A549 (cell line): ENCODE results near the gene FOLR1. TPM values are rescaled to one million over a fixed set of nuclear protein-coding genes. Genes with fewer than 3 reads are reported as not detected.
"Not testable (repeated sequence)": the region's sequence is repeated elsewhere in the genome, so short reads cannot be mapped to it uniquely, and the experiment has no call there.

Experiments
- ATAC-seq, 2 experiments: fragments of 200-7000 bp in 1 of 2; fragments of >200 bp in 1 of 2; cut with Nextera tagmentation in 1 of 2; cut with Tn5 transposase in 1 of 2; 3 replicates each; pipeline versions ENCODE4 v1.8.0 to v1.9.1; 2018 to 2020; ENCODE audit warnings: mild to moderate bottlenecking in 1 of 2, moderate library complexity in 1 of 2
- CTCF ChIA-PET: fragments of 300-600 bp; sonication (Branson Sonifier 250); formaldehyde crosslinking; extraction: SDS; loops from one replicate; lab custom pipeline; 2021; ENCODE audit warnings: antibody characterized with exemption, inconsistent platforms; lab: Yijun Ruan, JAX
- POLR2A ChIA-PET: fragments of 350-600 bp; formaldehyde crosslinking; extraction: SDS; loops from one replicate; lab custom pipeline; 2021; ENCODE audit warnings: antibody characterized with exemption, inconsistent platforms; lab: Yijun Ruan, JAX
- DNase-seq, 2 experiments: peaks; one replicate each; pipeline versions ENCODE4 v3.0.0 to v3.0.0-alpha.2; 2011 to 2016; ENCODE audit warnings: low read depth in 1 of 2, low spot score in 1 of 2
- FAIRE-seq: peaks from 2 replicates; lab custom pipeline; 2011; peaks lifted over from hg19 to GRCh38; lab: Jason Lieb, UNC
- H3K27ac ChIP-seq, 2 experiments: fragments of >200 bp; sonication (Bioruptor Twin); formaldehyde crosslinking; 3 replicates each; pipeline ENCODE4 v1.5.1; 2016 to 2017
- H3K4me1 ChIP-seq: fragments of >200 bp; sonication (Bioruptor Twin); formaldehyde crosslinking; 3 replicates; pipeline ENCODE4 v1.6.1; 2016
- H3K4me2 ChIP-seq: fragments of >200 bp; sonication (Bioruptor Twin); formaldehyde crosslinking; 3 replicates; pipeline ENCODE4 v1.6.1; 2016
- H3K4me3 ChIP-seq: fragments of >200 bp; sonication (Bioruptor Twin); formaldehyde crosslinking; 3 replicates; pipeline ENCODE4 v1.5.1; 2016
- H3K9me3 ChIP-seq: fragments of >200 bp; sonication (Bioruptor Twin); formaldehyde crosslinking; 3 replicates; pipeline ENCODE4 v1.6.1; 2016
- EP300 ChIP-seq, 2 experiments: fragments of >200 bp; sonication (Bioruptor Twin); formaldehyde crosslinking; IDR thresholded peaks; 2 replicates in 1 of 2; 3 replicates in 1 of 2; pipeline ENCODE4 v1.6.1; 2016 to 2017
- ESRRA ChIP-seq: fragments of 150-350 bp; IDR thresholded peaks from 2 replicates; pipeline ENCODE4 v1.6.1; 2014; ENCODE audit warnings: mild to moderate bottlenecking, low read length, borderline replicate concordance
- HOXA7 ChIP-seq: fragments of 250-450 bp; sonication (Bioruptor Pico); IDR thresholded peaks from 2 replicates; pipeline ENCODE4 v1.5.0; 2020; ENCODE audit warnings: mild to moderate bottlenecking, moderate library complexity
- JUN ChIP-seq, 2 experiments: fragments of >200 bp; sonication (Bioruptor Twin); formaldehyde crosslinking; IDR thresholded peaks; 2 replicates in 1 of 2; 3 replicates in 1 of 2; pipeline ENCODE4 v1.6.1; 2016 to 2017
- KDM5A ChIP-seq: fragments of 200-600 bp; sonication (generic); IDR thresholded peaks from 2 replicates; pipeline ENCODE4 v1.6.1; 2016; ENCODE audit warnings: antibody characterized with exemption, mild to moderate bottlenecking
- PHF8 ChIP-seq: fragments of 200-600 bp; sonication (generic); IDR thresholded peaks from 2 replicates; pipeline ENCODE4 v1.6.1; 2016; ENCODE audit warnings: low read depth, mild to moderate bottlenecking, antibody characterized with exemption, moderate library complexity, borderline replicate concordance
- POLR2A ChIP-seq: IDR thresholded peaks from 2 replicates; pipeline ENCODE4 v1.6.1; 2012; ENCODE audit warnings: mild to moderate bottlenecking, low read length
- RAD21 ChIP-seq, 2 experiments: fragments of >200 bp in 1 of 2; sonication (Bioruptor Twin) in 1 of 2; formaldehyde crosslinking in 1 of 2; IDR thresholded peaks in 1 of 2; conservative IDR thresholded peaks in 1 of 2; 2 replicates in 1 of 2; 3 replicates in 1 of 2; pipeline ENCODE4 v1.6.1; 2012 to 2018; ENCODE audit warnings: inconsistent platforms in 1 of 2
- RCOR1 ChIP-seq: fragments of 150-350 bp; IDR thresholded peaks from 2 replicates; pipeline ENCODE4 v1.6.1; 2014; ENCODE audit warnings: antibody characterized with exemption, low read length, low read depth
- TP53 ChIP-seq: fragments of 250-450 bp; sonication (Bioruptor Pico); IDR thresholded peaks from 2 replicates; pipeline ENCODE4 v1.5.0; 2021; ENCODE audit warnings: mild to moderate bottlenecking, moderate library complexity
- WGBS: methylation state at CpG from one replicate; pipeline ENCODE4 v1.1.6; 2017; ENCODE audit errors: missing lambda C conversion rate; 5-methylcytosine and 5-hydroxymethylcytosine counted together
- polyA minus RNA-seq: library from RNA; depleted of rRNA, polyadenylated mRNA; stranded (reverse); fragments of >200 nt; gene quantifications from 2 replicates; pipeline ENCODE4 v1.2.3, GENCODE V29; 2011; rRNA and poly(A)+ RNA removed
- polyA plus RNA-seq, 4 experiments: library from polyadenylated mRNA; depleted of rRNA in 3 of 4; stranded (reverse); fragments of >200 nt; fragmentation: RNase III in 1 of 4; extraction: RNeasy Plus Mini Kit Qiagen cat#74134 plus additional on column Dnase treatment in 1 of 4; gene quantifications; 2 replicates in 3 of 4; 3 replicates in 1 of 4; pipeline ENCODE4 v1.2.3, GENCODE V29; 2011 to 2017
- TF ChIP-seq, protein P1 (sequence below): fragments of >200 bp; sonication (Bioruptor Twin); formaldehyde crosslinking; IDR thresholded peaks from 3 replicates; pipeline ENCODE4 v1.6.1; 2016
- TF ChIP-seq, protein P2 (sequence below): fragments of >200 bp; sonication (Bioruptor Twin); formaldehyde crosslinking; IDR thresholded peaks from 2 replicates; pipeline ENCODE4 v1.6.1; 2016
- TF ChIP-seq, protein P3 (sequence below): IDR thresholded peaks from 2 replicates; pipeline ENCODE4 v1.6.1; 2012

The FOLR1 gene
- polyA plus RNA-seq (2011; rRNA removed) (0.22 and 0.25 TPM in 2 replicates), polyA plus RNA-seq (2017; fragmentation: RNase III; extraction: RNeasy Plus Mini Kit Qiagen cat#74134 plus additional on column Dnase treatment) (0.08 to 0.12 TPM (median 0.09 TPM) in 3 replicates), polyA minus RNA-seq (not detected in 2 replicates)
- polyA plus RNA-seq (2012; cell fraction: cytosol; rRNA removed) = 0.08 and 0.13 TPM in 2 replicates
- 0.19 and 0.42 TPM in 2 replicates for polyA plus RNA-seq (2012; cell fraction: nucleus; rRNA removed)

DNA sequence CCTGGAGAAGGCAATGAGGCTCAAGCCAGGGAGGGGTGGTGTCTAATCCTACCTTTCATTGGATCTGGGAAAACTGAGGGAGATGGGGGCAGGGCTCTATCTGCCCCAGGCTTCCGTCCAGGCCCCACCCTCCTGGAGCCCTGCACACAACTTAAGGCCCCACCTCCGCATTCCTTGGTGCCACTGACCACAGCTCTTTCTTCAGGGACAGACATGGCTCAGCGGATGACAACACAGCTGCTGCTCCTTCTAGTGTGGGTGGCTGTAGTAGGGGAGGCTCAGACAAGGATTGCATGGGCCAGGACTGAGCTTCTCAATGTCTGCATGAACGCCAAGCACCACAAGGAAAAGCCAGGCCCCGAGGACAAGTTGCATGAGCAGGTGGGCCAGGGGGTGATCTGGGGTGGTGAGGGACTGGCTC lies at the start of gene FOLR1:
Gene FOLR1, plus strand, starts transcription at position 180 of the 421 bp plus-strand sequence. Its CDS starts 34 bp downstream, at position 214.
- CTCF ChIA-PET = interaction anchor here (0.7 to 8.9 kb wide), 4 partner anchors 7 to 167 kb away, joined by 3 to 61 read pairs (median 4); no protein-coding TSS in a partner anchor
- Histone ChIP-seq H3K4me2 (no peak within 1 kb of the TSS), H3K9me3 (no peaks in the 10 kb centered on the region), H3K4me3 (no peak within 1 kb of the TSS), H3K27ac (no peak within 1 kb of the TSS), H3K4me1 (no peaks in the 10 kb centered on the region)
- no peak for ATAC-seq
- POLR2A ChIA-PET = no interaction called here
- no peak for FAIRE-seq
- DNase-seq = no peak
- TF ChIP-seq, protein P1, sequence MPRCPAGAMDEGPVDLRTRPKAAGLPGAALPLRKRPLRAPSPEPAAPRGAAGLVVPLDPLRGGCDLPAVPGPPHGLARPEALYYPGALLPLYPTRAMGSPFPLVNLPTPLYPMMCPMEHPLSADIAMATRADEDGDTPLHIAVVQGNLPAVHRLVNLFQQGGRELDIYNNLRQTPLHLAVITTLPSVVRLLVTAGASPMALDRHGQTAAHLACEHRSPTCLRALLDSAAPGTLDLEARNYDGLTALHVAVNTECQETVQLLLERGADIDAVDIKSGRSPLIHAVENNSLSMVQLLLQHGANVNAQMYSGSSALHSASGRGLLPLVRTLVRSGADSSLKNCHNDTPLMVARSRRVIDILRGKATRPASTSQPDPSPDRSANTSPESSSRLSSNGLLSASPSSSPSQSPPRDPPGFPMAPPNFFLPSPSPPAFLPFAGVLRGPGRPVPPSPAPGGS = no peak
- TF ChIP-seq POLR2A (no peak), KDM5A (no peak), TP53 (CRISPR knock-in tag) (no peak), ESRRA (no peak), PHF8 (no peak), HOXA7 (CRISPR knock-in tag) (no peak)
- TF ChIP-seq, protein P2, sequence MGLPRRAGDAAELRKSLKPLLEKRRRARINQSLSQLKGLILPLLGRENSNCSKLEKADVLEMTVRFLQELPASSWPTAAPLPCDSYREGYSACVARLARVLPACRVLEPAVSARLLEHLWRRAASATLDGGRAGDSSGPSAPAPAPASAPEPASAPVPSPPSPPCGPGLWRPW = no peak
- TF ChIP-seq, protein P3, sequence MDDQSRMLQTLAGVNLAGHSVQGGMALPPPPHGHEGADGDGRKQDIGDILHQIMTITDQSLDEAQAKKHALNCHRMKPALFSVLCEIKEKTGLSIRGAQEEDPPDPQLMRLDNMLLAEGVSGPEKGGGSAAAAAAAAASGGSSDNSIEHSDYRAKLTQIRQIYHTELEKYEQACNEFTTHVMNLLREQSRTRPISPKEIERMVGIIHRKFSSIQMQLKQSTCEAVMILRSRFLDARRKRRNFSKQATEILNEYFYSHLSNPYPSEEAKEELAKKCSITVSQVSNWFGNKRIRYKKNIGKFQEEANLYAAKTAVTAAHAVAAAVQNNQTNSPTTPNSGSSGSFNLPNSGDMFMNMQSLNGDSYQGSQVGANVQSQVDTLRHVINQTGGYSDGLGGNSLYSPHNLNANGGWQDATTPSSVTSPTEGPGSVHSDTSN = no peak
- 75% methylated on average over 4 of the region's 5 CpGs for WGBS

DNA sequence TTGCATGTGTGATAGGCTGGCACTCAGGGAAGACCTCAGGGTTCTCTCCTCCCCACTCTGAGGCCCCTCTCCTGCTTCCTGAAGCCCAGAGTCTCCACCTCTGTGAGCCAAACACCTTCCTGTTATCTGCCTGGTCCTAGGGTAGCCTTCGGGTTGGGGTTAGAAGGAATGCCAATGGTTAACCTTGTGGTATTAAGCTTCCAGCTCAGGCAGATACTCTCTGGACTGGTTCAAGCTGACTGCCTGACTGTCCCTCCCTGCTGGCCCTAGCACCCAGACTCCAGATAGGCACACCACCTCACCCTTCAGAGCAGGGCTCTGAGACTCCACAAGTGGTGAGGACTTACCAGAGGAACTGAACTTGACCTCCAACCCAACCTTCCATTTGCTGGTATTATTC lies 49.4 kb upstream of the FOLR1 start:
- 80% methylated on average over 1 of the region's 1 CpG for WGBS
- POLR2A ChIA-PET, H3K4me2 ChIP-seq, FAIRE-seq, H3K4me3 ChIP-seq, H3K9me3 ChIP-seq, H3K27ac ChIP-seq, DNase-seq: not testable (repeated sequence)
- CTCF ChIA-PET = interaction anchor here (2.4 to 5.7 kb wide), 5 partner anchors 30 to 124 kb away, joined by 10 to 48 read pairs (median 26); partner anchors contain the start of gene ANAPC15
- ATAC-seq = peak in 1 of 2 experiments; percentile 20; a peak in 1 of 6 replicates
- H3K4me1 ChIP-seq = peaks cover 17% of the 10 kb centered on the region; the same call in 2 of the 3 replicates

DNA sequence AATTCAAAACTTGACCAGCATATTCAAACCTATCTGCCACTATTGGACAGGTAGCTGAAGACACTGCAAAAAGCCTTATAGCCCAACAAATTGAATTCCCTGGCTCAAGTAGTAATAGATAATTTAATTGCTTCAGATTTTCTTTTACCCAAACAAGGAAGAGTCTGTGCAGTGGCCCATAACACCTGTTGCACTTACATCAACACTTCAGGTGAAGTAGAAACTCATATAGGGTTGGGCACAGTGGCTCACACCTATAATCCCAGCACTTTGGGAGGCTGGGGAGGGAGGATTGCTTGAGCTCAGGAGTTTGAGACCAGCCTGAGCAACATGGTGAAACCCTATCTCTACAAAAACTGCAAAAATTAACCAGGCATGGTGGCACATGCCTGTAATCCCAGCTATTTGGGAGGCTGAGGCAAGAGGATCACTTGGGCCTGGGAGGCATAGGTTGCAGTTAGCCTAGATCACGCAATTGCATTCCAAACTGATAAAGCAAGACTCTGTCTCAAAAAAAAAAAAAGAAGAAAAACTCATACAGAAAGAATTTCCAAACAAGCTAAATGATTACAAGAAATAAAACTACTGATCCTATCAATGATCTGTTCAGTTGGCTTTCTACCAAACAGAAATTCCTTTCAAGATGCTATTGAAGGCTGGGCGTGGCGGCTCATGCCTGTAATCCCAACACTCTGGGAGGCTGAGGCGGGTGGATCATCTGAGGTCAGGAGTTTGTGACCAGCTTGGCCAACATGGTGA lies 47.0 kb upstream of the FOLR1 start:
- CTCF ChIA-PET = interaction anchor here (0.6 to 5.7 kb wide), 46 partner anchors 10 to 501 kb away, joined by 3 to 48 read pairs (median 8); partner anchors contain the start of genes ANAPC15, TOMT and XNDC1N
- 0 out of 5 replicates have a peak, but pooled peaks of 1 of the 2 experiments have one; percentile 24 for TF ChIP-seq EP300 (IDR thresholded peaks at IDR 0.05)
- no peak for TF ChIP-seq RAD21 (conservative IDR thresholded peaks at IDR 0.05 in 1 of 2, IDR thresholded peaks at IDR 0.05 in 1 of 2)
- TF ChIP-seq, all 56 proteins: peak for 1
- peak overlapping the region in 1 of 2 experiments; percentile 37; a peak in 2 of 6 replicates for H3K27ac ChIP-seq
- WGBS = 48% methylated on average over 4 of the region's 4 CpGs
- H3K4me1 ChIP-seq = peaks cover 17% of the 10 kb centered on the region; the same call in 2 of the 3 replicates
- peak in 1 of 2 experiments; percentile 48 for DNase-seq
- H3K9me3 ChIP-seq = no peaks in the 10 kb centered on the region
- no peak overlapping the region for H3K4me2 ChIP-seq
- H3K4me3 ChIP-seq = no peak overlapping the region
- POLR2A ChIA-PET = no interaction called here
- no peak for FAIRE-seq
- ATAC-seq = 0 out of 6 replicates have a peak, but pooled peaks of 1 of the 2 experiments have one; percentile 22

DNA sequence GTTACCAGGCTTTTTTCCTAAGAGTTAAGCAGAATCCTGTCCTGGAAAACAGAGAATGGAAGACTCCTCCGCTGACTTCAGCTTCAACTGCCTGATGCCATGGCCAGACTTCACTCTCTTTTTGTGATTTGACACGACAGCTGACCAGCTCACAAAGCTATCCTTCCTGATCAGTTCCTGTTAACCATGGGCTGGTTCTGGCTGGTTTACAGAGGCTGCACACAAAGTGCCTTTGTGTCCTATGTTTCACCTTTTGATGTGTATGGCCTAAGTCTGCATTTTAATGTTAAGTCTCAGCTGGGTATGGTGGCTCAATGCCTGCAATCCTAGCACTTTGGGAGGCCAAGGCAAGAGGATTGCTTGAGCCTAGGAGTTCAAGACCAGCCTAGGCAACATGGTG lies 45.3 kb upstream of the FOLR1 start:
- WGBS = 24% methylated on average over 2 of the region's 2 CpGs
- Histone ChIP-seq H3K4me3 (no peak overlapping the region), H3K4me2 (no peak overlapping the region), H3K27ac (0 out of 6 replicates have a peak overlapping the region, but pooled peaks of 1 of the 2 experiments have one; percentile 5), H3K4me1 (peaks cover 9% of the 10 kb centered on the region; the same call in 2 of the 3 replicates), H3K9me3 (no peaks in the 10 kb centered on the region)
- POLR2A ChIA-PET = no interaction called here
- ATAC-seq (no peak), DNase-seq (no peak), FAIRE-seq (no peak)
- CTCF ChIA-PET = interaction anchor here (0.6 to 5.7 kb wide), 7 partner anchors 8 to 122 kb away, joined by 3 to 48 read pairs (median 4); partner anchors contain the start of gene TOMT
- TF ChIP-seq JUN (IDR thresholded peaks at IDR 0.05) (no peak), RAD21 (conservative IDR thresholded peaks at IDR 0.05 in 1 of 2, IDR thresholded peaks at IDR 0.05 in 1 of 2) (no peak), RCOR1 (no peak)
